GM19023 (cell line): Measurements from ENCODE around the gene ARHGAP27.

Experiments
- ATAC-seq: cut with Tn5 transposase; IDR thresholded peaks from one replicate; pipeline ENCODE4 v1.9.1; 2021; ENCODE audit warnings: mild to moderate bottlenecking, moderate library complexity; ENCODE audit not compliant: unreplicated experiment

Gene ARHGAP27

DNA sequence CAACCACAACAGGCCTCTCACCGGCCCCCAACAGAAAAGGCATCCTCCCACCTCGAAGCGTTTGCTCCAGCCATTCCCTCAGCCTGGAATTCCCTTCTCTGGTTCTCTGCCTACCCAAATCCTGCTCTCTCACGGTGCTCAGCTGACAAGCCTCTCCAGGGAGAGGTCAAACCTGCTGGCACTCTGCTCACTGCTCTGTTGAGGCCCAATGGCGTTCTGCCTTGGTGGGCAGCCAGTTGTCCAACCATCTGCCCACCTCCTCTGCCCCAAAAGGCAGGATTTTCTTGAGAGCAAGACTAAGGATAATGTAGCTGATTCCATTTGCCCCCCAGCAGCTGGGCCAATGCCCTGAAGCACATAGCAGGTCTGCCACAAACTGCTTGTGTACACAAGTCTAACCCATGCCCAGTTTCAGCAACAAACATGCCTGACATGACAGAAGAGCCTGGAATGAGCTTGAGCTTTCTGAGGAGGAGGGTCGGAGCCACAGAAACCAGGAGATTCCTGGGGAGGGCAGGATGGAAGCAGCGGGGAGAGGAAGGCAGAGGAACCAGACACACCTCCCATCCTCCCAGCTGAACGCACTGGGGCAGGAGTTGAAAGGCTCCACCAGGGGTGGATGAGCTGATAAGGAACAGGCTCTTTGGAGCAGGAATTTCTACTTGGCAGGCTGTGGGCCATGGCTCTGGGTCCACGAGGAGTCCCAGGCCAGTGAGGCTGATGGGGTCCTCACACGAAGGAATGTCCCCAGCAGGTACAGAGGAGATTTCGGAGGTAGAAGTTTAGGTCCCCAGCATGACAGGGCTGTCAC is 23.9 kb downstream of the ARHGAP27 start:
- no peak for ATAC-seq

GRCh38 chr17:45406107-45406506 is 26.6 kb downstream of the ARHGAP27 start:
- no peak for ATAC-seq

DNA sequence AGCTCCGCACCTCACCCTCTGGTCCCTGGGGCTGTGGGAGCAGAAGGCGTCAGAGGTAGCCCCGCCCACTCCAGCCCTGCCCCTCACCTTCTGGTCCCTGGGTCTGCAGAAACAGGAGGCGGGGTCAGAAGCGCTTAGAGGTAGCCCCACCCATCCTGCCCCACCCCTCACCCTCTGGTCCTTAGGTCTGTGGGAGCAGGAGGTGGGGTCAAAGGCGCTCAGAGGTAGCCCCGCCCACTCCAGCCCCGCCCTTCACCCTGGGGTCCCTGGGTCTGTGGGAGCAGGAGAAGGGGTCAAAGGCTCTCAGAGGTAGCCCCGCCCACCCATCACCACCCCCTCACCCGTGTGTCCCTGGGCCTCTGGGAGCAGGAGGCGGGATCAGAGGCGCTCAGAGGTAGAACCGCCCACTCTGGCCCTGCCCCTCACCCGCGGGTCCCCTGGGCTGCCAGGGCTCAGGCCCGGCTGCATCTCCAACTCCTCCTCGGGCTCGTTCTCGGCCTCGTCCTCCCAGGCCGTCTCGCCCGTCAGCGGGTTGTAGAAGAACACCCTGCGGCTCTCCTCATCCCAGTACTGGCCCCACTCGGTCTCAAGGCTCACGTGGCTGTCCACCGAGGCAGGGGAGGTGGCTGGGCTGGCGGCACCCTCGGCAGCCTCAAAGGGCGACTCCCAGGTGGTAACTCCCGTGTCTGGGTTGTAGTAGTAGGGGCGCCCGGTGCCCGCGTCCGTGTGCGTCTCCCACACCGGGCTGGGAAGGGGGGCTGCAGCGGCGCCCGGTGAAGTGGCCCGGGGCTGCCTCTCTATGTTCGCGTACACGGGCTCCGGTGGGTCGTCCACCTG is 27.2 kb downstream of the ARHGAP27 start:
- ATAC-seq: no peak

- ATAC-seq: no peak
Observed at GRCh38 chr17:45404870-45405249, 27.8 kb downstream of the ARHGAP27 start.

DNA sequence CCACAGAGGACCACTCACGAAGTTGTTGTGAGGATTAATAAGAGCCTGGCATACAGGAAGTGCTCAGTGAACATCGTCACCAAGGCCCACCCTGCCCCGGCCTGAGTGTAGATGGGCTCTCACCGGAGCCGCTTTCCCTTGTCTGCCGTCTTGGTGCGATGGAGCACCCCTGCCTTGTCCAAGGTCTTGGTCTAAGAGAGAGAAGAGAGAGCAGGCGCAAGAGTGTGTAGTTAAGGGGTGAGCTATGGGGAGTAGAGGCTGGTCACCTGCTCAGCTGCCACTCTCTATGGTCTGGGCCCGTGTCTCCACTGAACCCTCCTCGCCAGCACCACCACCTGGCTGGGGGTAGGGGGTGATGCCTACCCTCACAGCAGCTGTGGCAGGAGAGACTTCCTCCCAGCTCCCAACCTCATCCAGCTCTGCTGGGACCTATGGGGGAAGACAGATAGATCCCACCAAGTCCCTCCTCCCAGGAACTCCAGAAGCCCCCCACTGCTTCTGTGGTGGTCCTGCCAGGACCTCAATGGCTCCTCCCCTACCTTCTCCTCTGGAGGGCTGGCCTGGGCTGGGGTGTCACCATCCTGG is 28.7 kb downstream of the ARHGAP27 start:
- no peak for ATAC-seq

DNA sequence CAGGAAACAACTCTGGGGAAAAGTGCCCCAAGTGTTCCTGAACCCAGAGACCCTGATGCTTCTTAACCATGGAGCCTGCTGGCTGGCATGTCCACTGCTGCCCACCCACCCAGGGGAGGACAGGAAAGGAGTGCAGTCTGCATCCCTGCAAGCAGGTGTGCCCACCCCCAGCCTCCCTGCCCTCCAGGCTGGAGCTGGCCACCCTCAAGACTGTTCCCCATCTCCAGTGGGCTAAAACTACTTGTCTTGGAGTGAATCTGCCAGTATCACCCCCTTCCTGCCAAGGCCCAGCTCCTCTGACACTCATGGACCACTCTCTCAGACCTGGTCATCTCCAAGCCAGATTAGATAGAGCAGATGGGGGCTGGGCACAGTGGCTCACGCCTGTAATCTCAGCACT is 29.8 kb downstream of the ARHGAP27 start:
- ATAC-seq: no peak

- ATAC-seq: no peak
Observed at GRCh38 chr17:45398800-45399199, 33.9 kb downstream of the ARHGAP27 start.

GRCh38 chr17:45397796-45398195 is 34.9 kb downstream of the ARHGAP27 start:
- ATAC-seq: no peak

GRCh38 chr17:45396496-45397205 is 36.0 kb downstream of the ARHGAP27 start:
- no peak for ATAC-seq

DNA sequence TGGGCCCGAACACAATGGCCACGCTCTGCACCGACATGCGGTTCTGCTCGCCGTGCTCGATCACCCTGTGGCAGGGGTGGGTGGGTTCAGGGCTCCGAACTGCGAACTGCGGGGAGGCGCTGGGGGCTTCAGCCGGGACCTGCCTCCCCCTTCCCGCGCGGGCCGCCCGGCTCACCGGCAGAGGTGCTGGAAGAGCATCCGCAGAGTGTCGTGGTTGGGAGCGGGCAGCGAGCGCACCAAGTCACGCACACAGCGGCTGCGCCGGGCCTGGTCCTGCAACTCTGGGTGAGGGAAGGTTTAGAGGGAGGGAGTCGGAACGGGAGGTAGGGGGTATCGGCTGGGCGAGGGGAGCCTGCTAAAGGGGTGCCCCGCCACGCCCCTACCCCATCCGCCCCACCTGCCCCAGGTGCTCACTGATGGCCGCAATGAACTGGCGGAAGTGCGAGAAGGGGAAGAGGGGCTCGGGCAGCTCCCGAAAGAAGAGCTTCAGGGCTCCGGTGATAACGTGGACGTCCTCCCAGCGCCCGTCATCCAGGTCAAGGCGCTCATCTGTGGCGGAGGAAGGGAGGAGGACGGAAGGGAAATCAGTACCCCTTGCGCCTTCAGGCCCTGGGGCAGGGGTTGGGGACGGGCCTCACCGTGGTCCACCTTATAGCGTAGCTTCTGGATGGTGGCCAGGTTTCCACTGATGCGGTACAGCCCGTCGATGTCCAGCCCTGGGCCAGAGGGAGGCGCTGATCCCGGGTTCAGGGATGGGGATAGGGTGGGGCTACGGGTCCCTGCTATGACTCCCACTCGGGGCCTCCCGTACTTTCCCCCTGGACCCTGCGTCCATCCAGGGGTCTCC is 36.9 kb downstream of the ARHGAP27 start:
- ATAC-seq: no peak

- ATAC-seq: no peak
Observed at GRCh38 chr17:45394913-45395568, 37.6 kb downstream of the ARHGAP27 start.

DNA sequence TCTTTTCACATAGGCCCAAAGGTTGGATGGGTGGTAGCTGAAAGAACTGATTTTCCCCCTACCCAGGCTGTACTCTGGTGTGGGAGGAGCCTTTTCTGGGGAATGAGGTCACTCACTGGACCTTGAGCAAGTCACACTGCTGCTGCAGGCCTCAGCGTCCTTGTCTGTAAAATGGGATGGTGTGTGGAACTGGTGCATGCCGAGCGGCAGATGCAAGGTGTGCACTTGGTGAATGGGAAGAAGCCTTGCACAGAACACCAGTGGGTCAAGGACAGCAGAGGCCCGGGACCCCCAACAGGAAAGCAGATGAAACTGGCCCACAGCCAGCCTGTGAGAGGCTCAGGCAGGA is 38.1 kb downstream of the ARHGAP27 start:
- no peak for ATAC-seq

GRCh38 chr17:45394091-45394490 is 38.6 kb downstream of the ARHGAP27 start:
- no peak for ATAC-seq

- no peak for ATAC-seq
Observed at GRCh38 chr17:45393411-45393810, 39.3 kb downstream of the ARHGAP27 start.

DNA sequence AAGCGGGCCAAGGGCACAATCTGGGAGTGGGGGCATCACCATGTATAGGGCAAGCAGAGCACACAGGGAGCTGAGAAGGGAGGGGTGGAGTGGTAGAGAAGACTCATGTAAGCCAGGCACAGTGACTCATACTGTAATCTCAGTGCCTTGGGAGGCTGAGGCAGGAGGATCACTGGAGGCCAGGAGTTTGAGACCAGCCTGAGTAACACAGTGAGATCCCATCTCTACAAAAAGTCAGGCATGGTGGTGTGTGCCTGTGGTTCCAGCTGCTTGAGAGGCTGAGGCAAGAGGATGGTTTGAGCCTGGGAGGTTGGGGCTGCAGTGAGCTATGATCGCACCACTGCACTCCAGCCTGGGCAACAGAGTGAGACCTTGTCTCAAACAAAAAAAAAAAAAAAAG is 40.8 kb downstream of the ARHGAP27 start:
- ATAC-seq: no peak

DNA sequence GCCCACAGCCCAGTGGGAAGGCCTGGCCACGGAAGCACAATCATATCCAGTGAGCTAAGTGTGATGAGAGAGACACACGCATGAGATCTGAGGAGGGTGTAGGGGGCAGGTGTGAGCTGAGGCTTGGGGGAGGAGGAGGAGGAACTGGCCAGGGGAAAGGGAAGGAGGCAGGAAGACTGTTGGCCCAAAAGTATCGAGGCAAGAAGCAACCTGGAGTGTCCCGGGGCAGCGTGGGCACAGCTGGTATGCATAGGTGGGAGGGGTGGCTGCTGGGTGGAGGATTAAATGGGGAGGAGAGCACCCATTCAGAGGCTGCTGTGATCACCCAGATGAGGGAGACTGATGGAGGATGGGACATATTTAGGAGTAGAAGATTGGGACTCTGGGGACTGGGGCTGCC is 41.4 kb downstream of the ARHGAP27 start:
- ATAC-seq: no peak

GRCh38 chr17:45389354-45389753 is 43.3 kb downstream of the ARHGAP27 start:
- no peak for ATAC-seq

DNA sequence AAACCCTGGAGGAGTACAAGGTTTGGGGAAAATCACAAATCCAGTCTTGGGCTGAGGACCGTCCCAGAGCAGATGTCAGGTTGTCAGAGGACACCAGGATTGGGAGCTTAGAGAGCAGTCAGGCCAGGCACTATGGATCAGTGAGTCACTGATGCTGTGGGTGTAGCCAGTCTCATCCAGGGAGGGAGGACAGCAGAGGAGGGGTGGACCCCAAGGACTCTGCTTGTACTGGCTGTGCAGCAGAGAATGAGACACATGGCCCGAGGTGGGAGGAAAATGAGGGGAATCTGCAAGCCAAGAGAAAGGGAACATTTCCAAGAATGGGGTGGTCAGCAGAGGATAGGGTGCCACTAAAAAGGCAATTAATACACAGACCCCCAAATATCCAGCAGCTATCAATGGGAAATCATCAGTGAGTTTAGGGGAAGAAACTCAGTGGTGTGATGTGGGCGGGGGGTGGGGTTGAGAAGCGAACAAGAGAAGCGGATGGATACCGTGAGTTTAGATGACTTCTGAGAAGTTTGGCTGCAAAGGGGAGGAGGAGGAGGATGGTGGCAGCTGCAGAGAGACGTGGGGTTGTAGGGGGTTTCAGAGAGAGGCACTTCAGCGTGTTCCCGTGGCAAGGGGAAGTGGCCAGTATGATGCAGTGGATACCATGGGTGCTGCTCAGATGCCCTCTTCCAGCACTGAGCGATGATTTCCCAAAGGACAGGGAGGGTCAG is 43.9 kb downstream of the ARHGAP27 start:
- ATAC-seq: no peak

DNA sequence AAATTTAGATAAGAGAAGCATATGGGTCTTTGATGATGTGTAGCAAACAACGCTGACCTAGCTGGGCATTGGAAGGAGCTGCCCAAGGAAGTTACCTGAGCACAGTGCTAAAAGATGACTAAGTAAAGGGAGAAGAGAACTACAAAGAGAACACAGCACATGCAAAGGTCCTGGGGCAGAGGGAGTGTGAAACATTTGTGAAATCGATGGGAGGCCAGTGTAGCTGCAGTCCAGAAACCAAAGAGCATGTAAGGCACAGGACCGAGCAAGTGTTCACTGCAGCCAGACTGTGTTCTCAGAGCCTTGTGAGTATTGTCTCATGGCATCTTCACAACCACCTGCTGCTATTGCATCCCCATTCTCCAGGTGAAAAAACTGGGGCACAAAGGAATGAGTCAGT is 44.9 kb downstream of the ARHGAP27 start:
- ATAC-seq: no peak
